ENCODE measurements around the gene SLC25A29. TPM values are rescaled to one million over a fixed set of nuclear protein-coding genes. Genes with fewer than 3 reads are reported as not detected.

SLC25A29 gene
- total and polyA plus RNA-seq, 12 donors: 11.0 to 70.7 (median 23.6) TPM

- no peak for ATAC-seq
Measured at GRCh38 chr14:100329233-100330006, 23.2 kb upstream of the SLC25A29 start.

DNA sequence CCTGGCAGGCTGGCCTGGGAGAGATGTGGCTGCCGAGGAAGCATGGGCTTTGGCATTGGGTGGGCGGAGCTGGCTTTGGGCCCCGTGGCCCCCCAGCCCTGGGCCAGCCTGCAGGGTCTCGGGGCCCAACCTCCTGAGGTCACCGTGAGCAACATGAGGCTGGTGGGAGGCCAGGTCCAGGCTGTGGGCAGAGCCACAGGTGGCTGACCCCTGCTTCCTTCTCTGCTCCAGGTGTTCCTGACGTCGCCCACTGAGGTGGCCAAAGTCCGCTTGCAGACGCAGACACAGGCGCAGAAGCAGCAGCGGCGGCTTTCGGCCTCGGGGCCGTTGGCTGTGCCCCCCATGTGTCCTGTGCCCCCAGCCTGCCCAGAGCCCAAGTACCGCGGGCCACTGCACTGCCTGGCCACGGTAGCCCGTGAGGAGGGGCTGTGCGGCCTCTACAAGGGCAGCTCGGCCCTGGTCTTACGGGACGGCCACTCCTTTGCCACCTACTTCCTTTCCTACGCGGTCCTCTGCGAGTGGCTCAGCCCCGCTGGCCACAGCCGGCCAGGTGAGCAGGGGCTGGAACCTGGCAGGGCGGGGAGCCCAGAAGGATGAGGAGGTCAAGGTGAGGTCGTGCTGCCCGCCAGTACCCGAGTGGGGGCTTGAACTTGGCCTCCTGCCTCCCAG lies 22.4 kb upstream of the SLC25A29 start:
- WGBS, 2 donors: 86 to 89% methylated on average over 32 of the region's 32 CpGs
- H3K27ac ChIP-seq: no peak overlapping the region
- no peaks in the 10 kb centered on the region for H3K9me3 ChIP-seq
- intact Hi-C loops (cut with DNase I): no loop called here
- H3K27me3 ChIP-seq: no peaks in the 10 kb centered on the region
- no peaks in the 10 kb centered on the region for H3K4me1 ChIP-seq
- DNase-seq (no peak), ATAC-seq (no peak)
- H3K36me3 ChIP-seq: peaks cover 0 to 16% (median 0%) of the 10 kb centered on the region in 9 donors
- TF ChIP-seq CTCF (IDR thresholded peaks at IDR 0.05): no peak
- no peak overlapping the region for H3K4me3 ChIP-seq

More at GRCh38 chr14:100329233-100330006, 23.2 kb upstream of the SLC25A29 start:
- no peak for DNase-seq
- no peak overlapping the region for H3K27ac ChIP-seq
- H3K27me3 ChIP-seq: no peaks in the 10 kb centered on the region
- intact Hi-C loops (cut with DNase I): no loop called here
- 89 to 92% methylated on average over 36 of the region's 36 CpGs for WGBS, 2 donors
- no peaks in the 10 kb centered on the region for H3K9me3 ChIP-seq
- no peak for TF ChIP-seq CTCF (IDR thresholded peaks at IDR 0.05)
- no peak overlapping the region for H3K4me3 ChIP-seq
- peaks cover 0 to 24% (median 5%) of the 10 kb centered on the region in 9 donors for H3K36me3 ChIP-seq
- H3K4me1 ChIP-seq: no peaks in the 10 kb centered on the region

DNA sequence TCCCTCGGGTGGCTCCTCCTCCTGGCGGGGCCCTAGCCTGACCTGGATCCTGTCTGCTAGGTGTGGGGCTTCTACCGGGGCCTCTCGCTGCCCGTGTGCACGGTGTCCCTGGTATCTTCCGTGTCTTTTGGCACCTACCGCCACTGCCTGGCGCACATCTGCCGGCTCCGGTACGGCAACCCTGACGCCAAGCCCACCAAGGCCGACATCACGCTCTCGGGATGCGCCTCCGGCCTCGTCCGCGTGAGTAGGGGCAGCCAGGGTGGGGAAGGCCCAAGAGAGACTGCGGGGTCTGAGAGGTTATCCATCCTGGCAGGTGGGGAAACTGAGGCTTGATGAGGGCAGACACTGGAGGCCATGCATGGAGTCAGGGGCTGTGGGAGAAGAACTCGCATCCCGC lies 20.9 kb upstream of the SLC25A29 start:
- no peak for TF ChIP-seq CTCF (IDR thresholded peaks at IDR 0.05)
- intact Hi-C loops (cut with DNase I): no loop called here
- Histone ChIP-seq H3K27ac (no peak overlapping the region), H3K36me3 (peaks cover 0 to 2% (median 0%) of the 10 kb centered on the region in 9 donors), H3K9me3 (no peaks in the 10 kb centered on the region), H3K27me3 (no peaks in the 10 kb centered on the region), H3K4me3 (no peak overlapping the region), H3K4me1 (peaks cover 0 to 1% (median 0%) of the 10 kb centered on the region in 9 donors)
- WGBS, 2 donors: 95 to 96% methylated on average over 24 of the region's 24 CpGs
- DNase-seq (no peak), ATAC-seq (no peak)

- intact Hi-C loops (cut with DNase I): no loop called here
- no peak overlapping the region for H3K4me3 ChIP-seq
- H3K36me3 ChIP-seq: no peaks in the 10 kb centered on the region
- DNase-seq: no peak
- H3K27ac ChIP-seq: no peak overlapping the region
- no peaks in the 10 kb centered on the region for H3K27me3 ChIP-seq
- WGBS, 2 donors: 88 to 89% methylated on average over 13 of the region's 13 CpGs
- H3K4me1 ChIP-seq: peaks cover 0 to 5% (median 0%) of the 10 kb centered on the region in 9 donors
- TF ChIP-seq CTCF (IDR thresholded peaks at IDR 0.05): no peak
- no peak for ATAC-seq
- no peaks in the 10 kb centered on the region for H3K9me3 ChIP-seq
Measured at GRCh38 chr14:100325958-100326357, 19.7 kb upstream of the SLC25A29 start.
